Neural cell (in vitro differentiated cells): ENCODE data around the gene KCNQ5. TPM values are rescaled to one million over a fixed set of nuclear protein-coding genes. Genes with fewer than 3 reads are reported as not detected.

ENCODE experiments used
- H2AFZ ChIP-seq: fragments of 200-600, 300-800 bp; sonication (generic), shearing (Covaris generic); 2 replicates; pipeline ENCODE4 v1.6.0; 2014; ENCODE audit warnings: low read depth, mild to moderate bottlenecking, antibody characterized with exemption, low read length, moderate library complexity
- H3F3A ChIP-seq: fragments of 200-600 bp; shearing (Covaris generic); 2 replicates; pipeline ENCODE4 v1.6.1; 2016; ENCODE audit warnings: mild to moderate bottlenecking, moderate library complexity, mixed read lengths, antibody characterized with exemption, low read length; ENCODE audit not compliant: insufficient read depth, poor library complexity, severe bottlenecking
- H3K27ac ChIP-seq: fragments of 200-600, 300-800 bp; sonication (generic), shearing (Covaris generic); 2 replicates; pipeline ENCODE4 v1.5.1; 2014; ENCODE audit warnings: mild to moderate bottlenecking, low read length, moderate library complexity
- H3K27me3 ChIP-seq: fragments of 300-800, 200-600 bp; sonication (generic), shearing (Covaris generic); 2 replicates; pipeline ENCODE4 v1.6.0; 2014; ENCODE audit warnings: mild to moderate bottlenecking, low read depth, low read length, moderate library complexity; ENCODE audit not compliant: insufficient read depth
- H3K36me3 ChIP-seq: fragments of 300-800, 200-600 bp; sonication (generic), shearing (Covaris generic); 2 replicates; pipeline ENCODE4 v1.5.1; 2014; ENCODE audit warnings: mild to moderate bottlenecking, antibody characterized with exemption, low read length, moderate library complexity; ENCODE audit not compliant: insufficient read depth
- H3K4me2 ChIP-seq: fragments of 300-800, 200-600 bp; sonication (generic), shearing (Covaris generic); 2 replicates; pipeline ENCODE4 v1.6.0; 2014; ENCODE audit warnings: mild to moderate bottlenecking, low read length
- H3K4me3 ChIP-seq: fragments of 300-800, 200-600 bp; sonication (generic), shearing (Covaris generic); 2 replicates; pipeline ENCODE4 v1.5.1; 2014; ENCODE audit warnings: mild to moderate bottlenecking, low read length, moderate library complexity
- H3K79me2 ChIP-seq: fragments of 200-600 bp; shearing (Covaris generic); replicated peaks from 2 replicates; pipeline ENCODE4 v1.6.0; 2014; ENCODE audit warnings: mild to moderate bottlenecking, low read length, moderate library complexity; ENCODE audit not compliant: insufficient read depth
- H3K9ac ChIP-seq: fragments of 300-800, 200-600 bp; sonication (generic), shearing (Covaris generic); 2 replicates; pipeline ENCODE4 v1.6.1; 2016; ENCODE audit warnings: mild to moderate bottlenecking, low read length, mixed read lengths
- H3K9me2 ChIP-seq: fragments of 200-600 bp; shearing (Covaris generic); 2 replicates; pipeline ENCODE4 v1.6.1; 2016; ENCODE audit warnings: mild to moderate bottlenecking, low read length, mixed read lengths; ENCODE audit not compliant: insufficient read depth
- H3K9me3 ChIP-seq: fragments of 200-600, 300-800 bp; sonication (generic), shearing (Covaris generic); 2 replicates; pipeline ENCODE4 v1.6.1; 2016; ENCODE audit warnings: mild to moderate bottlenecking, mixed run types, low read length, moderate library complexity, mixed read lengths
- H4K20me1 ChIP-seq: fragments of 200-600 bp; shearing (Covaris generic); 2 replicates; pipeline ENCODE4 v1.6.1; 2016; ENCODE audit warnings: mild to moderate bottlenecking, mixed run types; ENCODE audit not compliant: insufficient read depth
- EP300 ChIP-seq: fragments of 450-650 bp; conservative IDR thresholded peaks from 2 replicates; pipeline ENCODE4 v1.6.1; 2014; ENCODE audit warnings: antibody characterized with exemption, mild to moderate bottlenecking, moderate library complexity; ENCODE audit not compliant: poor library complexity, severe bottlenecking
- EZH2 ChIP-seq: fragments of 200-600, 300-800 bp; shearing (Covaris generic), sonication (generic); IDR thresholded peaks from 2 replicates; pipeline ENCODE4 v1.6.1; 2014; ENCODE audit warnings: antibody characterized with exemption, low read length, borderline replicate concordance, mild to moderate bottlenecking; ENCODE audit not compliant: insufficient read depth, poor library complexity, severe bottlenecking
- MXI1 ChIP-seq: fragments of 450-650 bp; conservative IDR thresholded peaks from 2 replicates; pipeline ENCODE4 v1.6.1; 2014; ENCODE audit warnings: antibody characterized with exemption, mild to moderate bottlenecking; ENCODE audit not compliant: poor library complexity, severe bottlenecking
- POLR2AphosphoS5 ChIP-seq: IDR thresholded peaks from 2 replicates; pipeline ENCODE4 v1.6.1; 2012
- RAD21 ChIP-seq: fragments of 450-650 bp; conservative IDR thresholded peaks from 2 replicates; pipeline ENCODE4 v1.6.1; 2014; ENCODE audit warnings: antibody characterized with exemption, mild to moderate bottlenecking, moderate library complexity
- SMC3 ChIP-seq: fragments of 450-650 bp; conservative IDR thresholded peaks from 2 replicates; pipeline ENCODE4 v1.6.1; 2014; ENCODE audit warnings: antibody characterized with exemption, mild to moderate bottlenecking, moderate library complexity; ENCODE audit not compliant: poor library complexity
- TAF1 ChIP-seq: IDR thresholded peaks from 2 replicates; pipeline ENCODE4 v1.6.1; 2012; ENCODE audit warnings: low read depth
- polyA plus RNA-seq: library from polyadenylated mRNA; depleted of rRNA; stranded (reverse); fragments of >200 nt; gene quantifications from 2 replicates; pipeline ENCODE4 v1.2.3, GENCODE V29; 2014
- TF ChIP-seq, protein P1 (sequence below): fragments of 450-650 bp; IDR thresholded peaks from 2 replicates; pipeline ENCODE4 v1.5.1; 2014; ENCODE audit warnings: antibody characterized with exemption, mild to moderate bottlenecking, moderate library complexity; ENCODE audit not compliant: poor library complexity, severe bottlenecking
- TF ChIP-seq, protein P2 (sequence below): IDR thresholded peaks from 2 replicates; pipeline ENCODE4 v1.6.1; 2012; ENCODE audit warnings: borderline replicate concordance

The KCNQ5 gene
- polyA plus RNA-seq, 1 donor from 2014 or later = 0.30 TPM

DNA sequence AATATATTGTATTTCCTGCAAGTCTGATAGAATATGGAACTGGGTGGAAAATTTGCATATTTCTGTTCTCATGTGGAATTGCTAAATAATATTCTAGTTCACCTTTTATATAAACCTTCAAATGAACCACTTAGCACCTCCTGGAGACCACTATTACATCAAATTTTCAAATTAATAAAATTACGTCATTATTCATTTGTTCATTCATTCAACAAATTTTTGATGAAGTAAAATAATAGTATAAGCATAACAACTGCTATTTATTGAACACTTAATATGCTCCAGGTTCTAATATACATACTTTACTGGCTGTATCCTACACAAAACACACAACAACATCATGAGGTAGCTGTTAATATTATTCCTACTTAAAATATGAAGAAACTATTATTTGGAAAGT is 215.1 kb downstream of the KCNQ5 start:
- no peak overlapping the region for H2AFZ ChIP-seq
- H3K9ac ChIP-seq = no peak overlapping the region
- no peaks in the 10 kb centered on the region for H3F3A ChIP-seq
- H3K4me2 ChIP-seq = no peak overlapping the region
- TF ChIP-seq TAF1 (no peak), RAD21 (no peak)
- TF ChIP-seq, protein P1, sequence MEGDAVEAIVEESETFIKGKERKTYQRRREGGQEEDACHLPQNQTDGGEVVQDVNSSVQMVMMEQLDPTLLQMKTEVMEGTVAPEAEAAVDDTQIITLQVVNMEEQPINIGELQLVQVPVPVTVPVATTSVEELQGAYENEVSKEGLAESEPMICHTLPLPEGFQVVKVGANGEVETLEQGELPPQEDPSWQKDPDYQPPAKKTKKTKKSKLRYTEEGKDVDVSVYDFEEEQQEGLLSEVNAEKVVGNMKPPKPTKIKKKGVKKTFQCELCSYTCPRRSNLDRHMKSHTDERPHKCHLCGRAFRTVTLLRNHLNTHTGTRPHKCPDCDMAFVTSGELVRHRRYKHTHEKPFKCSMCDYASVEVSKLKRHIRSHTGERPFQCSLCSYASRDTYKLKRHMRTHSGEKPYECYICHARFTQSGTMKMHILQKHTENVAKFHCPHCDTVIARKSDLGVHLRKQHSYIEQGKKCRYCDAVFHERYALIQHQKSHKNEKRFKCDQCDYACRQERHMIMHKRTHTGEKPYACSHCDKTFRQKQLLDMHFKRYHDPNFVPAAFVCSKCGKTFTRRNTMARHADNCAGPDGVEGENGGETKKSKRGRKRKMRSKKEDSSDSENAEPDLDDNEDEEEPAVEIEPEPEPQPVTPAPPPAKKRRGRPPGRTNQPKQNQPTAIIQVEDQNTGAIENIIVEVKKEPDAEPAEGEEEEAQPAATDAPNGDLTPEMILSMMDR = no peak
- H3K27ac ChIP-seq = no peak overlapping the region
- H3K27me3 ChIP-seq = no peaks in the 10 kb centered on the region
- no peaks in the 10 kb centered on the region for H3K79me2 ChIP-seq
- no peak overlapping the region for H3K4me3 ChIP-seq
- no peaks in the 10 kb centered on the region for H4K20me1 ChIP-seq
- no peaks in the 10 kb centered on the region for H3K36me3 ChIP-seq
- no peaks in the 10 kb centered on the region for H3K9me3 ChIP-seq
- no peaks in the 10 kb centered on the region for H3K9me2 ChIP-seq

DNA sequence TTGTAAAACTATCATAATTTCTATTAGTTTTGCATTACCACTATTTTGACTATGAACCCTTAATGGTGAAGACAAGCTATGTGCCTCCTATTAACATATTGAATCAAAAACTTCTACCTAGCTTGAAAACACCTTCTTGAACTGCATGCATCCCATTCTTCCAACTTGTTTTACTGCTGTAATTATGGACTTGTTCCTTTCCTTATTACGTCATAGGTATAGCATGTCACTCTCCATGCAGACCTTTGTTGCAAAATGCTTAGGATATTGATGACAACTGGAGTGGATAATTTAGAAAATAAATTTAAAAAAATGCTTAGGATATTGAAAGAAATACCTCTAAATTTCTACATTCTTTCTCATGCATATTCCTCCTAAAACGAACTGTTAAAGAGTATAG is 219.3 kb downstream of the KCNQ5 start:
- Histone ChIP-seq H3K9ac (no peak overlapping the region), H3K9me3 (no peaks in the 10 kb centered on the region), H3K4me2 (no peak overlapping the region), H3K79me2 (no peaks in the 10 kb centered on the region), H2AFZ (no peak overlapping the region), H3K4me3 (no peak overlapping the region), H3K27ac (no peak overlapping the region), H4K20me1 (no peaks in the 10 kb centered on the region), H3K9me2 (no peaks in the 10 kb centered on the region), H3F3A (no peaks in the 10 kb centered on the region), H3K27me3 (no peaks in the 10 kb centered on the region), H3K36me3 (no peaks in the 10 kb centered on the region)
- TF ChIP-seq SMC3 (no peak), EZH2 (no peak), RAD21 (no peak)
- TF ChIP-seq, protein P1 = no peak

DNA sequence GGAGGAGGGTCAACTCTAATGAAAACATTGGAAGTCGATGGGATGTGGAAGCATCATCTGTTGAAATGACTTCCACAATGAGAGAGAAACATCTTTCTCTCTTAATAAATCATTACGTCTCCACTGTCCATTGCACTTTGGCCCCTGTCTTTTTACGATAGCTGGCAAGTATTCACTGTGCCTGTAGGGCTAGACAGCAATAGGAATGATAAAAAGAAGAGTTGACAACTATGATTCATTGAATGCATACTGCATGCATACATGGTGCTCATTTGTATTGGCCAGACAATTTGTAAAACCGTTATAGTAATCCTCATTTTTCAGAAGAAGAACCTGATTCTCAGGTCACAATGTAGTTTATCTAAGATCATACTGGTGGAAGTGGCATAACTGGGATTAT is 220.3 kb downstream of the KCNQ5 start:
- Histone ChIP-seq H3F3A (no peaks in the 10 kb centered on the region), H3K9ac (no peak overlapping the region), H3K27ac (no peak overlapping the region), H3K9me2 (no peaks in the 10 kb centered on the region), H3K4me3 (no peak overlapping the region), H2AFZ (no peak overlapping the region), H3K4me2 (no peak overlapping the region), H3K36me3 (no peaks in the 10 kb centered on the region), H3K79me2 (no peaks in the 10 kb centered on the region), H3K27me3 (no peaks in the 10 kb centered on the region), H4K20me1 (no peaks in the 10 kb centered on the region), H3K9me3 (no peaks in the 10 kb centered on the region)
- no peak for TF ChIP-seq POLR2AphosphoS5
- no peak for TF ChIP-seq EZH2
- TF ChIP-seq RAD21 = no peak
- no peak for TF ChIP-seq MXI1
- TF ChIP-seq, protein P1 = no peak
- TF ChIP-seq, protein P2, sequence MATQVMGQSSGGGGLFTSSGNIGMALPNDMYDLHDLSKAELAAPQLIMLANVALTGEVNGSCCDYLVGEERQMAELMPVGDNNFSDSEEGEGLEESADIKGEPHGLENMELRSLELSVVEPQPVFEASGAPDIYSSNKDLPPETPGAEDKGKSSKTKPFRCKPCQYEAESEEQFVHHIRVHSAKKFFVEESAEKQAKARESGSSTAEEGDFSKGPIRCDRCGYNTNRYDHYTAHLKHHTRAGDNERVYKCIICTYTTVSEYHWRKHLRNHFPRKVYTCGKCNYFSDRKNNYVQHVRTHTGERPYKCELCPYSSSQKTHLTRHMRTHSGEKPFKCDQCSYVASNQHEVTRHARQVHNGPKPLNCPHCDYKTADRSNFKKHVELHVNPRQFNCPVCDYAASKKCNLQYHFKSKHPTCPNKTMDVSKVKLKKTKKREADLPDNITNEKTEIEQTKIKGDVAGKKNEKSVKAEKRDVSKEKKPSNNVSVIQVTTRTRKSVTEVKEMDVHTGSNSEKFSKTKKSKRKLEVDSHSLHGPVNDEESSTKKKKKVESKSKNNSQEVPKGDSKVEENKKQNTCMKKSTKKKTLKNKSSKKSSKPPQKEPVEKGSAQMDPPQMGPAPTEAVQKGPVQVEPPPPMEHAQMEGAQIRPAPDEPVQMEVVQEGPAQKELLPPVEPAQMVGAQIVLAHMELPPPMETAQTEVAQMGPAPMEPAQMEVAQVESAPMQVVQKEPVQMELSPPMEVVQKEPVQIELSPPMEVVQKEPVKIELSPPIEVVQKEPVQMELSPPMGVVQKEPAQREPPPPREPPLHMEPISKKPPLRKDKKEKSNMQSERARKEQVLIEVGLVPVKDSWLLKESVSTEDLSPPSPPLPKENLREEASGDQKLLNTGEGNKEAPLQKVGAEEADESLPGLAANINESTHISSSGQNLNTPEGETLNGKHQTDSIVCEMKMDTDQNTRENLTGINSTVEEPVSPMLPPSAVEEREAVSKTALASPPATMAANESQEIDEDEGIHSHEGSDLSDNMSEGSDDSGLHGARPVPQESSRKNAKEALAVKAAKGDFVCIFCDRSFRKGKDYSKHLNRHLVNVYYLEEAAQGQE = no peak
- no peak for TF ChIP-seq EP300
- TF ChIP-seq TAF1 = no peak
- no peak for TF ChIP-seq SMC3
